ENCODE data around the gene CD300LD. TPM values are rescaled to one million over a fixed set of nuclear protein-coding genes. Genes with fewer than 3 reads are reported as not detected.
"Not testable (repeated sequence)": the region's sequence is repeated elsewhere in the genome, so short reads cannot be mapped to it uniquely, and the experiment has no call there.

Gene CD300LD
- total RNA-seq, 1 donor from 2014 or later, result not detected

DNA sequence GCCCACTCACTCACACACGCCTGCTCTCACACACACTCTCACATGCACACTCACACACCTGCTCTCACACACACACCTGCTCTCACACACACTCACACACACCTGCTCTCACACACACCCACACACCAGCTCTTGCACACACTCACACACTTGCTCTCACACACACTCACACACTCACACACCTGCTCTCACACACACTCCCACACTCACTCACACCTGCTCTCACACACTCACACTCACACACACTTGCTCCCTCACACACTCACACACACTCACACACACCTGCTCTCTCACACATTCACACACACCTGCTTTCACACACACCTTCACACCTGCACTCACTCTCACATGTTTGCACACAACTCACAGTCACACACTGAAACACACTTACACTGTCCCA, 28.7 kb downstream of the CD300LD start:
- intact Hi-C loops (cut with DNase I), result no loop called here
- DNase-seq (no peak), ATAC-seq (no peak)
- Histone ChIP-seq H3K9me3 (no peaks in the 10 kb centered on the region), H3K27me3 (ENCODE audit: low read depth) (no peaks in the 10 kb centered on the region), H3K36me3 (no peaks in the 10 kb centered on the region), H3K4me3 (no peak overlapping the region), H3K27ac (no peak overlapping the region), H3K4me1 (no peaks in the 10 kb centered on the region)
- no peak for TF ChIP-seq CTCF (IDR thresholded peaks at IDR 0.05)

GRCh38 chr17:74561586-74561985, 30.5 kb downstream of the CD300LD start:
- ATAC-seq (no peak), DNase-seq (no peak)
- intact Hi-C loops (cut with DNase I), result no loop called here
- H3K36me3 ChIP-seq, result no peaks in the 10 kb centered on the region
- H3K4me3 ChIP-seq, result no peak overlapping the region
- TF ChIP-seq CTCF (IDR thresholded peaks at IDR 0.05), result no peak
- no peaks in the 10 kb centered on the region for H3K9me3 ChIP-seq
- no peak overlapping the region for H3K27ac ChIP-seq
- no peaks in the 10 kb centered on the region for H3K4me1 ChIP-seq
- no peaks in the 10 kb centered on the region for H3K27me3 ChIP-seq (ENCODE audit: low read depth)

DNA sequence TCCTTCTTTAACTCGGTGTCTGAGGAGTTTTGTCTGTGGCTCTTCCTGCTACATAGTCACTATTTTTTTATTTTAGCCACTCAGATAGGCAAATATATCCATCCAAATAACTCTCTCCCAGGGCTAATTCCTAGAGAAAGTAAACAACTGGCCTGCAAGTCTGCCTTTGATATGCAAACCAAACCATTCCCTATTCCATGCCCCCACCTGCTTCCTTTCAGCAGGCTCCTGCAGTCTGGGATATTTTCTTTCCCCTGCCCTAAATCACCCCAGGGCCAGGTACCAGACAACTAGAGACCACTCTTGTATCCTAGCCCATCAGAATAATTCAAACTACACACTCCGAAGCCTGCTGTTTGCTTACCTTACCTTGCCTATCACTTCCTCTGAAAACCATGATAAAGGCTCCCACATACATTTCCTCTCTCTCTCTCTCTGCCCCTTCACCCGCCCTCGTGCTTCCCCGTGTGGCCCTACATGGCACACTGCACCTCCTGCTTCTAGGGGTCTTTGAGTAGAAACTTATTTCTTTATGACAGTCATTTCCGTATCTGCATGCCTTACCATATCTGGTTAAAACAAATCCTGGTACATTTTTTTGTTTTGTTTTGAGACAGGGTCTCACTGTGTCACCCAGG, 33.1 kb downstream of the CD300LD start:
- Histone ChIP-seq H3K9me3 (no peaks in the 10 kb centered on the region), H3K4me3 (no peak overlapping the region), H3K27me3 (ENCODE audit: low read depth) (no peaks in the 10 kb centered on the region), H3K36me3 (no peaks in the 10 kb centered on the region), H3K27ac (no peak overlapping the region), H3K4me1 (no peaks in the 10 kb centered on the region)
- no peak for TF ChIP-seq CTCF (IDR thresholded peaks at IDR 0.05)
- DNase-seq (no peak), ATAC-seq (no peak)
- intact Hi-C loops (cut with DNase I), result no loop called here

DNA sequence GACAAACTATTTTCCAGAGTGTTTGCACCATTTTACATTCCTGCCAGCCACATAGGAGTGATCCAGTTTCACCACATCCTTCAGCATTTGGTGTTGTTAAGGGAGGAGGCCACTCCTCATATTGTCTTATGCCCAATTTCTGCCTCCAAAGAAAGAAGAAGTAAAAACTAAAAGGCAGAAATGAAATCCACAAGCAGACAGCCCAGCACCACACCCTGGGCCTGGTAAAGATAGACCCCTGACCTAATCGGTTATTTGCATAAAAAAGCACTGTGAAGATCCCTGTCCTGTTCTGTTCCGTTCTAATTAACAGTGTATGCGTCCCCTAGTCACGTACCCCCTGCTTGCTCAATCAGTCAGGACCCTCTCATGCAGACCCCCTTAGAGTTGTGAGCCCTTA, 33.7 kb downstream of the CD300LD start:
- intact Hi-C loops (cut with DNase I); H3K36me3 ChIP-seq; DNase-seq; H3K4me3 ChIP-seq; H3K4me1 ChIP-seq; H3K27me3 ChIP-seq (ENCODE audit: low read depth); ATAC-seq; H3K9me3 ChIP-seq; H3K27ac ChIP-seq: not testable (repeated sequence)

- no peak overlapping the region for H3K27ac ChIP-seq
- intact Hi-C loops (cut with DNase I), result no loop called here
- H3K4me1 ChIP-seq, result no peaks in the 10 kb centered on the region
- no peaks in the 10 kb centered on the region for H3K9me3 ChIP-seq
- H3K27me3 ChIP-seq (ENCODE audit: low read depth), result no peaks in the 10 kb centered on the region
- no peak for TF ChIP-seq CTCF (IDR thresholded peaks at IDR 0.05)
- H3K36me3 ChIP-seq, result no peaks in the 10 kb centered on the region
- H3K4me3 ChIP-seq, result no peak overlapping the region
- no peak for DNase-seq
- no peak for ATAC-seq
These were observed 36.6 kb downstream of the CD300LD start for GRCh38 chr17:74555427-74555940.

- DNase-seq, result no peak
- H3K4me1 ChIP-seq, result no peaks in the 10 kb centered on the region
- H3K27ac ChIP-seq, result no peak overlapping the region
- H3K36me3 ChIP-seq, result no peaks in the 10 kb centered on the region
- intact Hi-C loops (cut with DNase I), result no loop called here
- no peaks in the 10 kb centered on the region for H3K27me3 ChIP-seq (ENCODE audit: low read depth)
- H3K4me3 ChIP-seq, result no peak overlapping the region
- ATAC-seq, result no peak
- no peaks in the 10 kb centered on the region for H3K9me3 ChIP-seq
- TF ChIP-seq CTCF (IDR thresholded peaks at IDR 0.05), result no peak
These were observed 37.2 kb downstream of the CD300LD start for GRCh38 chr17:74554909-74555308.

Data from lower lobe of right lung (tissue), 2 donors.